BE2C (cell line): ENCODE data around the gene CFAP46.
"Not testable (repeated sequence)": the region's sequence is repeated elsewhere in the genome, so short reads cannot be mapped to it uniquely, and the experiment has no call there.

Experiments
- DNase-seq: peaks from one replicate; pipeline ENCODE4 v3.0.0-alpha.2; 2020
- H3K27me3 ChIP-seq: fragments of 250-450 bp; sonication (Bioruptor Pico); 2 replicates; pipeline ENCODE4 v1.5.1; 2020; ENCODE audit warnings: mild to moderate bottlenecking
- H3K36me3 ChIP-seq: fragments of 250-450 bp; sonication (Bioruptor Pico); 2 replicates; pipeline ENCODE4 v1.5.1; 2020; ENCODE audit warnings: mild to moderate bottlenecking
- H3K4me1 ChIP-seq: fragments of 250-450 bp; sonication (Bioruptor Pico); 2 replicates; pipeline ENCODE4 v1.5.1; 2020
- H3K4me3 ChIP-seq: 2 replicates; pipeline ENCODE4 v1.5.1; 2011; ENCODE audit warnings: low read depth, low read length
- H3K9me3 ChIP-seq: fragments of 250-450 bp; sonication (Bioruptor Pico); 2 replicates; pipeline ENCODE4 v1.5.1; 2020
- CTCF ChIP-seq: IDR thresholded peaks from 2 replicates; pipeline ENCODE4 v1.5.1; 2012; ENCODE audit warnings: mild to moderate bottlenecking, low read depth, low read length

CFAP46 gene

GRCh38 chr10:132777441-132777840, 164.9 kb downstream of the CFAP46 start:
- DNase-seq, result no peak
- TF ChIP-seq CTCF, result no peak
- Histone ChIP-seq H3K27me3 (no peaks in the 10 kb centered on the region), H3K4me3 (no peak overlapping the region), H3K9me3 (no peaks in the 10 kb centered on the region), H3K4me1 (no peaks in the 10 kb centered on the region), H3K36me3 (no peaks in the 10 kb centered on the region)

- Histone ChIP-seq H3K4me3 (no peak overlapping the region), H3K36me3 (no peaks in the 10 kb centered on the region), H3K9me3 (no peaks in the 10 kb centered on the region), H3K4me1 (no peaks in the 10 kb centered on the region), H3K27me3 (no peaks in the 10 kb centered on the region)
- no peak for DNase-seq
- TF ChIP-seq CTCF, result no peak
Measured at GRCh38 chr10:132776821-132777220, 165.5 kb downstream of the CFAP46 start.

GRCh38 chr10:132776186-132776585, 166.2 kb downstream of the CFAP46 start:
- Histone ChIP-seq H3K36me3 (no peaks in the 10 kb centered on the region), H3K9me3 (no peaks in the 10 kb centered on the region), H3K27me3 (no peaks in the 10 kb centered on the region), H3K4me1 (no peaks in the 10 kb centered on the region), H3K4me3 (no peak overlapping the region)
- no peak for TF ChIP-seq CTCF
- no peak for DNase-seq

- no peak for TF ChIP-seq CTCF
- no peaks in the 10 kb centered on the region for H3K9me3 ChIP-seq
- DNase-seq, result no peak
- no peak overlapping the region for H3K4me3 ChIP-seq
- no peaks in the 10 kb centered on the region for H3K4me1 ChIP-seq
- no peaks in the 10 kb centered on the region for H3K36me3 ChIP-seq
- H3K27me3 ChIP-seq, result no peaks in the 10 kb centered on the region
Measured at GRCh38 chr10:132774902-132775863, 167.2 kb downstream of the CFAP46 start.

GRCh38 chr10:132774181-132774901, 168.0 kb downstream of the CFAP46 start:
- no peaks in the 10 kb centered on the region for H3K9me3 ChIP-seq
- no peaks in the 10 kb centered on the region for H3K27me3 ChIP-seq
- H3K4me1 ChIP-seq, result no peaks in the 10 kb centered on the region
- H3K4me3 ChIP-seq, result no peak overlapping the region
- no peak for DNase-seq
- H3K36me3 ChIP-seq, result no peaks in the 10 kb centered on the region
- no peak for TF ChIP-seq CTCF

- H3K9me3 ChIP-seq, H3K36me3 ChIP-seq, H3K4me3 ChIP-seq, H3K4me1 ChIP-seq, H3K27me3 ChIP-seq, DNase-seq: not testable (repeated sequence)
Measured at GRCh38 chr10:132772816-132773215, 169.6 kb downstream of the CFAP46 start.
